K562 (cell line): ENCODE results near the gene WLS. TPM values are rescaled to one million over a fixed set of nuclear protein-coding genes. Genes with fewer than 3 reads are reported as not detected.

ENCODE experiments used
- ATAC-seq: fragments of 200-7000 bp; cut with Tn5 transposase; 3 replicates; pipeline ENCODE4 v1.9.1; 2020; ENCODE audit warnings: moderate library complexity
- BruUV-seq: library from RNA; stranded (reverse); fragments of 400-500 nt; replicated peaks from 2 replicates; lab custom pipeline; 2021; lab: Mats Ljungman, UMichigan
- CTCF ChIA-PET: fragments of 300-600 bp; formaldehyde crosslinking; extraction: SDS; loops from one replicate; lab custom pipeline; 2021; ENCODE audit warnings: low intra/inter-chr PET ratio; lab: Yijun Ruan, JAX
- POLR2A ChIA-PET: fragments of 300-600, 350-650 bp; sonication (Branson Sonifier 250); formaldehyde crosslinking; extraction: SDS; loops from one replicate; lab custom pipeline; 2021; ENCODE audit warnings: antibody characterized with exemption, inconsistent platforms; lab: Yijun Ruan, JAX
- DNase-seq, 4 experiments: peaks; one replicate each; pipeline versions ENCODE4 v3.0.0 to v3.0.0-alpha.2; 2011 to 2018; ENCODE audit warnings: low spot score in 3 of 4, mixed read lengths in 3 of 4; ENCODE audit errors: extremely low read depth in 1 of 4
- FAIRE-seq: peaks from 2 replicates; lab custom pipeline; 2011; peaks lifted over from hg19 to GRCh38; lab: Jason Lieb, UNC
- H2AFZ ChIP-seq: 2 replicates; pipeline ENCODE4 v1.6.0; 2011; ENCODE audit warnings: low read depth, low read length, control low read depth, inconsistent platforms
- H3K27ac ChIP-seq: fragments of 200-600 bp; 3 replicates; pipeline ENCODE4 v1.8.0; 2011; ENCODE audit warnings: low read depth, mild to moderate bottlenecking, control low read depth, inconsistent platforms, low read length, moderate library complexity, mixed read lengths; ENCODE audit errors: extremely low read depth
- H3K27me3 ChIP-seq, 2 experiments: fragments of 300-600 bp in 1 of 2; 2 replicates in 1 of 2; 3 replicates in 1 of 2; pipeline versions ENCODE4 v1.6.0 to v1.8.0; 2011; ENCODE audit warnings: inconsistent platforms in 2 of 2, low read length in 2 of 2, mild to moderate bottlenecking in 1 of 2, mixed read lengths in 1 of 2, moderate library complexity in 1 of 2; ENCODE audit not compliant: control insufficient read depth in 2 of 2, insufficient read depth in 2 of 2
- H3K36me3 ChIP-seq: fragments of 300-600 bp; 3 replicates; pipeline ENCODE4 v1.8.0; 2011; ENCODE audit warnings: mild to moderate bottlenecking, low read length, inconsistent platforms; ENCODE audit not compliant: control insufficient read depth, insufficient read depth
- H3K4me1 ChIP-seq, 2 experiments: fragments of 200-600 bp in 1 of 2; replicated peaks in 1 of 2; 2 replicates in 1 of 2; 3 replicates in 1 of 2; pipeline versions ENCODE4 v1.5.1 to v1.8.0; 2011; ENCODE audit warnings: inconsistent platforms in 2 of 2, low read length in 2 of 2, mild to moderate bottlenecking in 1 of 2, mixed read lengths in 1 of 2, moderate library complexity in 1 of 2; ENCODE audit not compliant: control insufficient read depth in 2 of 2, insufficient read depth in 2 of 2
- H3K4me2 ChIP-seq: 2 replicates; pipeline ENCODE4 v1.6.1; 2011; ENCODE audit warnings: low read length, control low read depth, inconsistent platforms, mixed read lengths; ENCODE audit not compliant: insufficient read depth
- H3K4me3 ChIP-seq: fragments of 200-600 bp; sonication (generic), shearing (Covaris generic); 2 replicates; pipeline ENCODE4 v1.5.1; 2016; ENCODE audit warnings: control low read depth, inconsistent platforms
- H3K79me2 ChIP-seq: fragments of 200-600 bp; 3 replicates; pipeline ENCODE4 v1.8.0; 2011; ENCODE audit warnings: low read length, inconsistent platforms; ENCODE audit not compliant: control insufficient read depth, insufficient read depth
- H3K9ac ChIP-seq, 2 experiments: 2 replicates each; pipeline versions ENCODE4 v1.6.0 to v1.6.1; 2011; ENCODE audit warnings: low read depth in 2 of 2, low read length in 2 of 2, control low read depth in 1 of 2, inconsistent platforms in 1 of 2, mild to moderate bottlenecking in 1 of 2, mixed read lengths in 1 of 2; ENCODE audit not compliant: insufficient read depth in 1 of 2
- H3K9me1 ChIP-seq: one replicate; pipeline ENCODE4 v1.6.0; 2011; ENCODE audit warnings: inconsistent platforms, mild to moderate bottlenecking, low read length, moderate library complexity; ENCODE audit not compliant: control insufficient read depth, insufficient read depth
- H3K9me3 ChIP-seq: replicated peaks from 2 replicates; pipeline ENCODE4 v1.5.1; 2011; ENCODE audit warnings: low read depth, low read length, inconsistent platforms; ENCODE audit not compliant: control insufficient read depth, insufficient read depth
- H4K20me1 ChIP-seq: replicated peaks from 2 replicates; pipeline ENCODE4 v1.6.1; 2011; ENCODE audit warnings: low read length, inconsistent platforms, mixed read lengths; ENCODE audit not compliant: control insufficient read depth, insufficient read depth
- BCOR ChIP-seq: fragments of 450-650 bp; IDR thresholded peaks from 2 replicates; pipeline ENCODE4 v1.6.1; 2016
- EHMT2 ChIP-seq: fragments of 450-650 bp; IDR thresholded peaks from 2 replicates; pipeline ENCODE4 v1.6.1; 2018; ENCODE audit warnings: antibody characterized with exemption
- ETS2 ChIP-seq: IDR thresholded peaks from 2 replicates; pipeline ENCODE4 v1.6.1; 2016; ENCODE audit warnings: borderline replicate concordance, missing genetic modification characterization, mild to moderate bottlenecking, moderate library complexity, missing compliant biosample characterization; ENCODE audit not compliant: poor library complexity, severe bottlenecking
- EWSR1 ChIP-seq: fragments of 450-650 bp; IDR thresholded peaks from 2 replicates; pipeline ENCODE4 v1.6.1; 2018; ENCODE audit warnings: borderline replicate concordance, mild to moderate bottlenecking, low read depth, moderate library complexity; ENCODE audit not compliant: partially characterized antibody
- IFI16 ChIP-seq: fragments of 250-450 bp; sonication (Bioruptor Pico); IDR thresholded peaks from 2 replicates; pipeline ENCODE4 v2.1.2; 2022; ENCODE audit warnings: mild to moderate bottlenecking, inconsistent platforms
- PRPF4 ChIP-seq: fragments of 200-400 bp; formaldehyde crosslinking; IDR thresholded peaks from one replicate; pipeline ENCODE4 v1.6.1; 2017; ENCODE audit warnings: low read length, low read depth, mild to moderate bottlenecking; ENCODE audit not compliant: insufficient read depth, poor library complexity, severe bottlenecking
- SRF ChIP-seq, 2 experiments: fragments of 250-450, 450-650 bp in 1 of 2; sonication (Bioruptor Pico) in 1 of 2; sonication (generic) in 1 of 2; formaldehyde crosslinking; IDR thresholded peaks; 2 replicates each; pipeline versions ENCODE4 v1.5.0 to v1.5.1; 2020 to 2022; ENCODE audit warnings: mild to moderate bottlenecking in 1 of 2, missing genetic modification reagents in 1 of 2
- THRAP3 ChIP-seq: fragments of 450-650 bp; IDR thresholded peaks from 2 replicates; pipeline ENCODE4 v1.6.1; 2016; ENCODE audit warnings: mild to moderate bottlenecking, inconsistent platforms, borderline replicate concordance
- WGBS: fragments of 100-300 bp; shearing (Covaris generic); methylation state at CpG from one replicate; pipeline ENCODE4 v1.1.6; 2016; ENCODE audit warnings: low coverage, mixed read lengths; ENCODE audit not compliant: insufficient coverage; ENCODE audit errors: missing lambda C conversion rate; 5-methylcytosine and 5-hydroxymethylcytosine counted together
- in situ Hi-C: fragments of 300-500 bp; cut with MboI; formaldehyde crosslinking; loops from 4 replicates; pipeline ENCODE4 v1.15.0; 2018; ENCODE audit warnings: inconsistent platforms, mixed read lengths
- intact Hi-C: fragments of 100-400 bp; cut with micrococcal nuclease; formaldehyde crosslinking; loops from 2 replicates; pipeline ENCODE4 v1.14.2; 2022
- polyA plus RNA-seq, 8 experiments: library from polyadenylated mRNA; depleted of rRNA in 4 of 8; stranded (reverse) in 5 of 8; unstranded in 3 of 8; fragments of >200 nt; fragmentation: Nextera tagmentation in 2 of 8; fragmentation: Illumina TruSeq in 1 of 8; extraction: Ambion mirVana in 2 of 8; extraction: Trizol in 1 of 8; gene quantifications; 2 replicates each; pipeline versions ENCODE4 v1.2.1 to v1.2.3, GENCODE V29; 2011 to 2014; ENCODE audit warnings: inconsistent platforms in 1 of 8, missing spikeins in 1 of 8
- total RNA-seq, 7 experiments: library from RNA; depleted of rRNA in 6 of 7; stranded (reverse); fragments of >200 nt in 6 of 7; fragmentation: Illumina TruSeq in 2 of 7; extraction: Trizol in 2 of 7; gene quantifications; 2 replicates each; pipeline versions ENCODE4 v1.2.1 to v1.2.3, GENCODE V29; 2011 to 2021; ENCODE audit warnings: low replicate concordance in 1 of 7
- TF ChIP-seq, protein P1 (sequence below): fragments of 450-650 bp; conservative IDR thresholded peaks from 2 replicates; pipeline ENCODE4 v1.6.1; 2016; ENCODE audit warnings: missing genetic modification characterization, low read depth, mild to moderate bottlenecking, missing compliant biosample characterization, moderate library complexity
- TF ChIP-seq, protein P2 (sequence below): sonication (generic); formaldehyde crosslinking; IDR thresholded peaks from 2 replicates; pipeline ENCODE4 v1.8.0; 2022; ENCODE audit warnings: mild to moderate bottlenecking, missing genetic modification reagents

Gene WLS
- total and polyA plus RNA-seq, 9 of the 15 experiments (the other 6 are each of a cell fraction or from before 2014, with no cell fraction given): 0.47 TPM; not detected in 8

DNA sequence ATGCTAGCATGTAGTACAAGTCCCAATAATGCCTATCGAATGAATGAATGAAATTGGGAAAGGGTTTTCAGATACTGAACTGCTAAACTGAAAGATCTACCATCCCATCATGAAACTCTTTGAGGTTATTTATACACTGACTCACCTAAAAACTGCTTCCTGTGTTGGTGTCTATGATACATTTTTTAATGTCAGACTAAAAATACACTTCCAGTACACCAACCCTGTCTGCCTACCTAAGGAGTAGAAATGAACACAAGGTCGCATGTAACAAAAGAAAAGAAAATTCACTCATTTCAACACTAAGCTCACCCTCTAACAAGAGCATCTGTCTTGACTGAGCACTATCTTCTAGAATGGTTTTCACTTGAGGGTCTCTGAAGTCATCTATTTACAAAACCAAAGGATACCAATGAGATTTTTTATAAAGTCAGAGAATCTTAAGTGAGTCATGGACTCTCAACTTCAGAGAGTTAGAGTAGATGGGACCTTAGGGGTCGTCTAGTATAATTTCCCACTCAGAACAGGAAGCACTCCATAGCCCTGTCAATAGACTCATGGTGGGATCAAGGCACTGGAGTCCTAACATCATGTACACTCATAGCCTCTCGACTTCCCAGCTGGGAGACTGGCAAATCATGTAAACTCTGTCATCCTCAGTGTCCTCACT, 53.4 kb downstream of the WLS start:
- H3K4me3 ChIP-seq: no peak overlapping the region
- in situ Hi-C loops (no loop called here), intact Hi-C loops (no loop called here)
- H3K79me2 ChIP-seq: no peaks in the 10 kb centered on the region
- H3K36me3 ChIP-seq: no peaks in the 10 kb centered on the region
- POLR2A ChIA-PET: no interaction called here
- 0% methylated on average over 4 of the region's 4 CpGs for WGBS
- no peaks in the 10 kb centered on the region for H3K27me3 ChIP-seq
- CTCF ChIA-PET: no interaction called here
- no peak overlapping the region for H3K9ac ChIP-seq
- TF ChIP-seq EWSR1 (no peak), EHMT2 (no peak), BCOR (no peak), IFI16 (CRISPR knock-in tag) (no peak), PRPF4 (no peak), SRF (CRISPR knock-in tag; IDR thresholded peaks at IDR 0.05) (no peak), ETS2 (tag) (no peak), THRAP3 (no peak)
- TF ChIP-seq, protein P1, sequence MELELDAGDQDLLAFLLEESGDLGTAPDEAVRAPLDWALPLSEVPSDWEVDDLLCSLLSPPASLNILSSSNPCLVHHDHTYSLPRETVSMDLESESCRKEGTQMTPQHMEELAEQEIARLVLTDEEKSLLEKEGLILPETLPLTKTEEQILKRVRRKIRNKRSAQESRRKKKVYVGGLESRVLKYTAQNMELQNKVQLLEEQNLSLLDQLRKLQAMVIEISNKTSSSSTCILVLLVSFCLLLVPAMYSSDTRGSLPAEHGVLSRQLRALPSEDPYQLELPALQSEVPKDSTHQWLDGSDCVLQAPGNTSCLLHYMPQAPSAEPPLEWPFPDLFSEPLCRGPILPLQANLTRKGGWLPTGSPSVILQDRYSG (tag): no peak
- TF ChIP-seq, protein P2, sequence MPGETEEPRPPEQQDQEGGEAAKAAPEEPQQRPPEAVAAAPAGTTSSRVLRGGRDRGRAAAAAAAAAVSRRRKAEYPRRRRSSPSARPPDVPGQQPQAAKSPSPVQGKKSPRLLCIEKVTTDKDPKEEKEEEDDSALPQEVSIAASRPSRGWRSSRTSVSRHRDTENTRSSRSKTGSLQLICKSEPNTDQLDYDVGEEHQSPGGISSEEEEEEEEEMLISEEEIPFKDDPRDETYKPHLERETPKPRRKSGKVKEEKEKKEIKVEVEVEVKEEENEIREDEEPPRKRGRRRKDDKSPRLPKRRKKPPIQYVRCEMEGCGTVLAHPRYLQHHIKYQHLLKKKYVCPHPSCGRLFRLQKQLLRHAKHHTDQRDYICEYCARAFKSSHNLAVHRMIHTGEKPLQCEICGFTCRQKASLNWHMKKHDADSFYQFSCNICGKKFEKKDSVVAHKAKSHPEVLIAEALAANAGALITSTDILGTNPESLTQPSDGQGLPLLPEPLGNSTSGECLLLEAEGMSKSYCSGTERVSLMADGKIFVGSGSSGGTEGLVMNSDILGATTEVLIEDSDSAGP: no peak
- no peaks in the 10 kb centered on the region for H3K9me3 ChIP-seq
- H3K4me2 ChIP-seq: no peak overlapping the region
- no peaks in the 10 kb centered on the region for H3K9me1 ChIP-seq
- H3K27ac ChIP-seq: no peak overlapping the region
- ATAC-seq: no peak
- no TSS peak for BruUV-seq
- no peak for DNase-seq
- H4K20me1 ChIP-seq: no peaks in the 10 kb centered on the region
- H3K4me1 ChIP-seq: no peaks in the 10 kb centered on the region
- no peak for FAIRE-seq
- no peak overlapping the region for H2AFZ ChIP-seq
